Activated T-cell treated with anti-CD3 and anti-CD28 coated beads for 4 hours (primary cell): ENCODE results near the gene SOX2.

Source experiments
- DNase-seq: peaks from one replicate; pipeline ENCODE4 v3.0.0-alpha.2; 2020

SOX2 gene

DNA sequence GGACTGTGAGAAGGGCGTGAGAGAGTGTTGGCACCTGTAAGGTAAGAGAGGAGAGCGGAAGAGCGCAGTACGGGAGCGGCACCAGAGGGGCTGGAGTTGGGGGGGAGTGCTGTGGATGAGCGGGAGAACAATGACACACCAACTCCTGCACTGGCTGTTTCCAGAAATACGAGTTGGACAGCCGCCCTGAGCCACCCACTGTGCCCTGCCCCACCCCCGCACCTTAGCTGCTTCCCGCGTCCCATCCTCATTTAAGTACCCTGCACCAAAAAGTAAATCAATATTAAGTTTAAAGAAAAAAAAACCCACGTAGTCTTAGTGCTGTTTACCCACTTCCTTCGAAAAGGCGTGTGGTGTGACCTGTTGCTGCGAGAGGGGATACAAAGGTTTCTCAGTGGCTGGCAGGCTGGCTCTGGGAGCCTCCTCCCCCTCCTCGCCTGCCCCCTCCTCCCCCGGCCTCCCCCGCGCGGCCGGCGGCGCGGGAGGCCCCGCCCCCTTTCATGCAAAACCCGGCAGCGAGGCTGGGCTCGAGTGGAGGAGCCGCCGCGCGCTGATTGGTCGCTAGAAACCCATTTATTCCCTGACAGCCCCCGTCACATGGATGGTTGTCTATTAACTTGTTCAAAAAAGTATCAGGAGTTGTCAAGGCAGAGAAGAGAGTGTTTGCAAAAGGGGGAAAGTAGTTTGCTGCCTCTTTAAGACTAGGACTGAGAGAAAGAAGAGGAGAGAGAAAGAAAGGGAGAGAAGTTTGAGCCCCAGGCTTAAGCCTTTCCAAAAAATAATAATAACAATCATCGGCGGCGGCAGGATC is at the start of gene SOX2:
Gene SOX2 (plus strand): TSS at position 601 of the 811 bp plus-strand sequence. CDS start 436 bp downstream, outside the sequence.
- DNase-seq = peak; percentile 13

DNA sequence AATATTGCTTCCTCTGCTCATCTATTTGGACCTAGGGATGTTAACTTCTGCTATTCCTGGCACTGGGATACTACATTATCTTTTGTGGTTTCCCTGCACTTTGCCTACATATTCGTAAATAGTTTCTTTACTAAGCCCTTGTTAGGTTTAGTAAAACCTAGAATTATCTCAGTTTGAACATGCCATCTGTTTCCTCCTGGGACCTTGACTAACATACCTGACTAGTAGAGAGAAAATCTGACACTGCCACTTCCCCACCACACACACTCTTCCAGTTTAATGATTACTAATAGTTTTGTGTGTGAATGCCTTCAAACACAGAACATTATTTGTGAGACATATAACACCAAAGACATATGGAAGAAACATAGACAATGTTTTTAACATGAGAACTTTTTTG is 28.2 kb upstream of the SOX2 start:
- no peak for DNase-seq

DNA sequence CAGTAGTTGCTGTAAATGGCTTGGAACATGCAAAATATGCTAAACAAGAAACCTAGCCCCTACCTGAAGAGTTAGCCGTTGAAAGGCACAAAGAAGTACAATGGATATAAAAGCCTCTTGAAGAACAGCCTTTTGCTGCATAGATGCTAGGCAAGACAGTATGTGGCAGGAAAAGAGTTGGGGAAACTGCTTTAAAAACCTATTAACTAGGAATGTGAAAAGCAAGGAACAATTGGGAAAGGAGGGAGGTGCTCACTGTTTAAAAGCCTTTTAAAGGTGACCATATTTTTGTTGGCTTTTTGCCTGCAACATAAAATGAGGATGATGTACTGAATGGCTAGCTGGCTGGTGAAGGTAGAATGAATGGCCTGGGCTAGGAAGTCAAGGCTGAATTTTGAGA is 24.5 kb upstream of the SOX2 start:
- DNase-seq = no peak

DNA sequence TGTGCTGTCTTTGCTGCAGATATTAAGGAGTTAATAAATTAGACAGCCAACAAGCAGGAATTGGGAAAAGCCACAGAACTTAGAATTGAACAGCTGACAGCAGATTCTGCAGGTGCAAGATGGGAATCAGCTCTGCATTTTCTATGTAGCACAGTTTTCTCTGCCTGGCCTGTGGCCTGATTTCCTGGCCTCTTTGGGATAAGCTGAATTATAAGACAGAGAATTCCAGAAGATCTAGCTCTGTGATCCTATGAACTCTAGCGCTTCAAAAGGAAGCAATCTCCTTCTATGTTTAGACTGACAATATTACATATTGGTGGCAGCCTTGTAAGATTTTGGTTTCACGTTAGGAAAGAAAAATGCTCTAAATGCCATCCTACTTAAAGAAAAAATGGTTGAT is 24.0 kb upstream of the SOX2 start:
- no peak for DNase-seq

DNA sequence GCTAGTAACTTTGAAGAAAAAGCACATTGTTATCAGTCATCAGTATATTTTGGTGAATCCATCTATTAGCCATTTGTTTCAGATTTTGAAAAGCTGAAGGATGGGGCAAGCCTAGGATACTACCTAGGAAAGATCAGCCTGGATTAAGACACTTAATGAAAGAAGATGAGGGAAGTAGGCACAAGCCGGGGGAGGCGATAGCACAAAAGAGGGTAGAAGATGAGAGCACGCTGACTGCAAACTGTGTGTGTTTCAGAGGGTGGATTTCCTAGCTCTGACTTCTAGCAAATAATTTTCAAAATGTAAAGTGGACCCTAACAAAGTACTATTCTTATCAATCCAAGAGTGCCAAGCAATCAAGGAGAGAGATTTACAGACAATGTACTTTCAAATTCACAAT is 22.2 kb upstream of the SOX2 start:
- DNase-seq = no peak

DNA sequence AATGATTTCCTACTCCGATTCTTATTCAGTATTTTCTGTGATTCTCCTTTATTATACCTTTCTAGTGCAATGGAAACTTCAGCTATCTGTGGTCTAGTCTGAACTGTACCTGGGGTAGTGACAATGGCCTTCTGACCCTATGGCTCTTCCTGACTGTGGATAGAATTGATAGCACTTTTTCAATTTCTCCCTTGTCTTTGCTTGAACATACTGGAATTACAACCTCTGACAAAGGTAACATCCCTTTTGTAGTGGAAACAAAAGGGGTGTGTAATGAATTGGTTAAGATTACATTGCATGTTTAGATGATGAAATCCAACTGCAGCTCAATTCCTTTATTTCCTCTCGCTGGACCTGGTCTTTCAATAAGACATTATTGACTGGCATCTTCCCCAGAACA is 21.0 kb upstream of the SOX2 start:
- DNase-seq = no peak

DNA sequence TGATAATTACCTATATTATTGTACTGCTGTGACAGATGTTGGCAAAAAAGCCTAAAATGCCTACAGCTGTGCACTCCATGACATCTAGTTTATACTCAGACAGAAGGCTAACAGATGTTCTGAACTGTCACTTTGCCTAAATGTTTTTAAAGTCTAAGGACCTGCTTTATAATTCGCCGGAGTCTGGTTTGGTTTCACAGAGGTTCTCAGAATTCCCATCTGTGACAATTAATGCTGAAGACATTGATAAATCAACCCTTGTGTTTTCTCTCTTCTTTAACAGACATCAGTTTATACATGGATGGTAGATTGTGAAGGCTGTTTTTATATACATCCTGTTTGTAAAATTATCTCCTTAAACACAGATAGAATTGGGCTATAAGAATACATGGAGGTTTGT is 19.8 kb upstream of the SOX2 start:
- DNase-seq = no peak

DNA sequence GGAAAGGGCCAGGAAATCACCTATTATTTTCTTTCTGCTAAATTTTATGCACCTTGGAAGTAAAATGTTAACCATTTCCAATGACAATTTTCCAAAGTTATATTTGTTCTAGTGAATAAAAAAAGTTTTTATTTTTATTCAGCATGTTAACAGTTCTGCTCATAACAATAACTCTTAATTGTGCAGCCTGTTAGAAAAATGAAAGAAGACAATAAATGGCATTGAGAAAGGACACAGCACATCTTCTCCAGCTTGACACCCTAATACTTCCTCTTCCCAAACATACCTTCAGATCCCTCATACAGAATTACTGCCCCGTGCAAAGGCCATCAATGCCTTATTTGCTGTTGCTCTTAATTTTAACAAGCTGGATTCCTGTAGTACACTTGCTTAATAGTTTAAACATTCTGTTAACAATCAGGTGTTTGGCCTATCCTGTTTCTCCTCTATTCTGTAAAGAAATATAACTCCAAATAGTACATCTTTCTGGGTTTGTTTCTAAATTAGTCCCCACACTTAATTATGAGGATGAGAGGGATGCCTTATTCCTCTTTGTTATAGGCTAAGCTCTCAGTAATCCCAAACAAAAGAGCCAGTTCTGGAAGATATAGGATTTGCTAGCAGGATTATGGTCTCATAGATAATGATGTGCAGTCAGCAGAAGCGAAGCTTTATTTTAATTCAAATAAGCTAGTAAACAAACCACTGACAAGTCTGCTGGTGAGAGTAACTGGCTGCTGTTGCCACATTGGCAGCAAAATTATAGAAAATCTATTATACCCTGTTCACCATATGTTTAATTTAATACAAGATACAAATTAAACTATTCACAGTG is 19.2 kb upstream of the SOX2 start:
- no peak for DNase-seq

DNA sequence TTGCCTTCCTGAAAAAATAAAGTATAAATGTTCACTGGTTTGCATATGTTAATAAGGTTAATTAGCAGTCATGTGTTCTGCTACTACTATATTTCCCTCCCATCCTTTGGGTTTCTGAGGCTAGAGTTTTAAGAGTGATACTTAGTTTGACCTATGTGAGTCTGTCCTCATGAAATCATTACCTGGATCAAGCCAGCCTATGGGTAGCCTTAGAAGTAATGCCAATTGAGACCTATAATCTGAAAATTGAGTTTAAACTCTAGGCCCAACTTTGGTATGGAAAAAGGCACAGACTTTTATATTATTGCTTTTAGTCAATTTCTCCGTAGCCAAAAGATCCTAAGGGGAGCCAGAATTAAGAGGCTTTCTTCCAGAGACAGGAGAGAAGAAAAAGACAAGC is 18.4 kb upstream of the SOX2 start:
- DNase-seq = no peak

DNA sequence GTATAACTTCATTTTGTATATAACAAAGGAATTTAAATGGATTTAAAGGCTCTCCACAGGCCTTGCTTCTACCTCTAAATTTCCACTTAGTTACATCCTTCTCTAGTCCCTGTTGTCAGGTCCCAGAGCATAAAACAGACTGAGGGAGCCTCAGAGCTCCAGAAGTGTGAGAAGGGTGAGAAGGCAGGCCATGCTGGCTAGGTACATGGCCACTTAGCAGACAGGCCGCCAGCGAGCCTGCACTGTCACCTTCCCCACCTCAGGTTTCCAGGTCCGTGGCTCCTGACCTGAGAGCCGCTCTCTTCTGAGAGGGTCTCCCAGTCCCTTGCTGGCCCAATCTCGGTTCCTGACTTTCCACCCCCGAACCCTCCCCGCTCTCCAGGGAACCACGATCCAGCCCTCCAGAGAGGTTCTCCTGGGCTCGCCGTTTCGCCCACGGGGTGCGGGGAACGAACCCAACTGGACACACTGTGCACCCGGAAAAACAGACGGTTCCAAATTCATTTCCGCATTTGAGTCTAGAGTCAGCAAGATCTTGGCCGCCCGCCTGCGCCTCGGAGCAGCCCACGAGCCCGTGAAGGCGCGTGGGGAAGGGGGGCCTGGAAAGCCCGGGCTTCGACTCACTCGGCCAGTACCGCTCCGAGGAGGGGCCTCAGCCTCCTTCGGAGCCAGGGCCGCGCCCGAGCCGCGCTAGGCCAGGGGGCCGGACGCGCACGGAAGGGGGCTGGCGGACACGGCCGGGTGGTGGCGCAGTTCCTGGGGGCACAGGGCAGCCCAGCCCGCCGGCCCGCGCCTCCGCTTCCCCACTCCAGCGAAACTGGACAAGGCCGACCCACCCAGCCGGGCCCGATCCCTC is 16.7 kb upstream of the SOX2 start:
- no peak for DNase-seq

DNA sequence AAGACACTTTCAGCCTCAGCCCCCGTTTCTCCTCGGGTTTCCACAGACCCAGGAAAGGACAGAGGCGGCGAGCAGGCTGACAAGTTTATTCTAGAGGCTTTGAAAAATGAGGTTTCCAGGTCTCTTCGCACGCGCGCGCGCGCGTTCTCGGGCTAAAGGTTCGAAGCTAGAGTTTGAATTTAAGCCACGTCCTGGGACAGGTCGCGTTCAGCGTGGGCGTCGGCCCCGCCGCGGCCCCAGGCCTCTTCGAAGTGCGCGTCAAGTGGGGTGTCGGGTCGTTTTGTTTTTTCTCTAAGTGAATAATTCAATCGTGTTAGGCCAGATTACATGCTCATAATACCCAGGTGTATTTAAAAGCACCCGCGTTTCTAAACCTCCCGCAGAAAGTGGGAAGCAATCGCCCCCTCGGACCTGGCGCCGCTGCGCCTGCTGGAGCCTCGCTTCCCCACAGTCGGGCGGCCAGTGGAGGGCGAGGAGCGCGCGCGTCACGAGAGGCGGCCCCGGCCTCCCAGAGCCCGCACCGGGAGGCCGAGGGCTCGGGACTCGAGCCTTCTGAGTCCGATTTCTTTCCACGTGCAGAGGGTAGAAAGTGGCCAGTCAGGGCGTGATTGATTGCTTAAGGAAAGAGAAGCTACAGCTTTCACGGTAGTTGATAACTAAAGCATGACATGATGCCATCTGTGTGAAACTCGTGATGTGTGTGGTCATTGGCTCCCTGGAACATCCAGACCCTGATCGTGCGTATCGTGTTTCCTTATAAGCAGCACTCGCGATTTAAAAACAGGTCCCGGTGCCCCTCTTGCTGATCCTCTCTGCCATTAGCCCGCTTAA is 15.8 kb upstream of the SOX2 start:
- no peak for DNase-seq

DNA sequence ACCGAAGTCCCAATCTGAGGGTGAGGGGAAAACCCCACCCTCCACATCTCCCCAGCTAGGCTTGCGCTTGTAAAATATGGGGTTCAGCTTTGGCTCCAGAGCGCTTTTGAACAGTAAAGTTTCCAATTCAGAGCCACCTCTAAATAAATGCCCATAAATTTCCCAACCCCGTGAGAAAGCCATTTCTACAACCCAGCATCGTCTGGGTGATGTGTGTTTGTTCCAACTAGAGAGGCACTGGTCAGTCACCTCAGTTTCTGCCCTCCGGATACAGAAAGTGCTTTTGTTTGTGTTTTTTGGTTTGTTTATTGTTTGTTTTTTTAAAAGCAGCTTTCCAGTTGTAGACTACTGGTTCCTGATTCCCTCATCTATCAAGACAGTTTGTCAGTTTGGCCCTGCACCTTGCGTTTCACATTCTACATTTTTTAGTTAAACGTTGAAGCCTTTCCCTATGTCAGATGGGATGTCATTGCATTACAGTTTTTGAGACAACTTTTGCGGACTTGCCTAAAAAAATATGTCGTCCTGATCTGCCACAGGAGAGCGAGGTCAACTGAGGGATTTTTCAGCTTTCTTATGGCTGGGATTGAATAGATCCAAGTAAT is 15.0 kb upstream of the SOX2 start:
- no peak for DNase-seq

DNA sequence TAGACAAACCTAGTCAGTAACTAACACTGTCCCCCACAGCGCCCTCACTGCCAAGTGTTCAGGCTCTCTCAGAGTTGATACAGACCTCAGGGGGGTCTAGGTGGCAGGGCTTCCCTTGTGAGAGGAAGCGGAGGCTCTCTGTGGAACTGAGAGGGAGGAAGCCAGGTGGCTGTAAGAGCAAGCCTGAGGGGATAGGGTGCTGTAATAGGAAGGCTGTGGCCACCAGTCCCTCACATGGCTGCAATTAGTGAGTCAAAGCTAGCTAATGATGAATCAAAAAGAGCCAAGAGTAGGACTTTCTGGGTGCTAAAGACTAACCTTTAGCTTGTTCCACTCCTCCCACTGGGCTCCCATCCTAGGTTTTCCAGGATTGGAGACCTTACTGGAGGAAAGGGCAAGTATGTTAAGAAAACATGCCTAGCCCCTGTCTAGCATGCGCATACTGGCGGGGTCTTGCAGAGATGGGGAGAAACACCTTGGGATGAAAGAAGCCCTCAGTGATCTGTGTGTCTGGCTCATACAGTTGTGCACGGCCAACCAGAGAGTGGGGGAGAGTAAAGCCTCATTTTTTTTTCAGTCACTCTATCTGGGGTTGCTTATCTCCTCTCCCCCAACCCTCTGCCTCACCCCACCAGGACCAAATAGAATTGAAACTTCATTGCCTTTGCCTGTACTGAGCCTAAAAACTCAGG is 13.3 kb upstream of the SOX2 start:
- no peak for DNase-seq

DNA sequence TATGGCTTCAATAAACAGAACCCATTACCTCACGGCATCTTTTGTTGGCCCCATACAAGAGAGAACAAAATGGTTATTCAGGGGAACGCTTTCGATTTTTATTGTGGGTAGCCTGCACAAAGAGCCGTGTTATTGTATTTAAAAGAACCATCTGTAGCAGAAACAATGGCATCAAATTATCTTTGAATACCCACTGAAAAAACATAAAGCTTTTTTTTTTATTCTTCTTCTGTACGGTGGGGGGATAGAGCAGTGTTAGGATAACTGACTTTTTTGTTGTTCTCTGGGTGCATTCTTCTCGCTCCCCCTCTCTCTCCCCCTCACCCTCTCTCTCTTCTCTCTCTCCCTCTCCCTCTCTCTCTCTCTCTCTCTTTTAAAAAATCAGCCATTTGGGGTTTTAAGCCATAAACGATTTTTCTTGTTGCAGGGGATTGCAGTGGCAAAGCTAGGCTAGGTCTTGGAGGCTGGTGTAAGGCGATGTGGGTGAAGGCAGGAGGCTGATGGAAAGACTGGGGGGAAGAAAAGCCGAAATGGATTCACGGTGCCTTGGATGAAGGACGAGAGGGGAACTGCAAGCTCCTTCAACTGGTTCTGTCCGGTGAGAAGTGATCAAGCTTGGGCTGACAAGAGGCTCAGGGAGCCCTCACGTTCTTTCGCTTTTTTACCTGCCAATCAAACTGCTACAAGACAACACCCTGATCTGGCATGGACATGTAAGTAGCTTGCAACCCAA is 12.4 kb upstream of the SOX2 start:
- DNase-seq = no peak

DNA sequence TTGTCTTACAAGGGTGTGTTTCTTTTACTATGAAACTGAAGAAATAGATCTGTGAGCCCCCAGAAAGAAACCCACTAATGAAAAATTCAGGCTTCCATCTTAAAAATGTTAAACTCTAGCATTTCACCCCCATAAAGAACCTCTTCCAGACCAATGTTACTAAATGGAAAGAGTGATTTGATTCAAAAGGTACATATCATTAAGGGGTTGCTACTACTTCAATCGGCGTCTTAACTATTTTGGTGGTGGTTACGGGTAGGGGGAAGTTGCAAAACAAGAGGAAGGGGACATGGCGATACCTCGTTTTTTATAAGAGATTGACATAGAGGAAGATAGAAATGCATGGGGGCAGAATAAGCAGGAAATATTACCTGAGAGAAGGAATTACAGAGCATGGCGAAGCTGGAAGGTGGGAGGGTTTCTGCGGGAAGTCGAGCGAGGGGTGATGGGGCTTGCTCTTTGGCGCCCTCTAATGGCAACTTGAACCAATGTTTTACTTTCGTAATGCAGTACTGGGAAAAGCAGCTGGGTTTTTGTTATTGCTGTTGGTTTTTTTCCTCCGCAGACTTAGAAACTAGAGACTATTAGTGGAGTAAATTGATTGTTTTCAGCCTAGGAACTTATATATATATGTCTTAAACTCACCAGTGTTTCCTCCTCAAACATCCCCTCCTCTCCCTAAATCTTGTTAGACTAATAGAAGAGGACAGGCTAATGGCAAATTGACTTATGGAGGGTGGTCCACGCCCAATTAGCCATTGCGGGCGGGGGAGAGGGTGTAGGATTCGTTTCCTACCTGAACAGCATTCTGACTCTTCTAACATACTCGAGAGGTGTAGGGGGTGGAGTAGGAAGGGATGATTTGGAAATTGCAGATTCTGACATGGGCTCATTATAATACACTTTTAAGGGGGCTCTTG is 11.3 kb upstream of the SOX2 start:
- DNase-seq = peak; percentile 28

DNA sequence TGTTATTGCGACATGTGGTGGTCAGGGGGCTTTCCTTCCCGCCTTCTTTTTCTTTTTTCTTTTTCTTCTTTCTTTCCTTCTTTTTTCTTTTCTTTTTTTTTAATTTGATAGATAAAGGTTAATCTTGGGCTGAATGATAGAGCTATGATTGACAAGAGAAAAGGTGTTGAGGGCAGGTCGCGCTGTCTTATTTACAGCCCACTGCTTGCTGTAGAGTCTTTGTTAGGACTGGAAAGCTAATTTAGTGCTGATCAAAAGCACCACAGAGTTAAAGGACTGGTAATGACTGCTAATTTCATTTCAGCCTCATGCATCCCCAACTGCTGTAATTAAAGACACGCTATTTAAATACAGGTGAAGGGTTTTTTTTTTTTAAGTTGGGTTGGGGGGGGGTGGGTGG is 10.6 kb upstream of the SOX2 start:
- no peak for DNase-seq

DNA sequence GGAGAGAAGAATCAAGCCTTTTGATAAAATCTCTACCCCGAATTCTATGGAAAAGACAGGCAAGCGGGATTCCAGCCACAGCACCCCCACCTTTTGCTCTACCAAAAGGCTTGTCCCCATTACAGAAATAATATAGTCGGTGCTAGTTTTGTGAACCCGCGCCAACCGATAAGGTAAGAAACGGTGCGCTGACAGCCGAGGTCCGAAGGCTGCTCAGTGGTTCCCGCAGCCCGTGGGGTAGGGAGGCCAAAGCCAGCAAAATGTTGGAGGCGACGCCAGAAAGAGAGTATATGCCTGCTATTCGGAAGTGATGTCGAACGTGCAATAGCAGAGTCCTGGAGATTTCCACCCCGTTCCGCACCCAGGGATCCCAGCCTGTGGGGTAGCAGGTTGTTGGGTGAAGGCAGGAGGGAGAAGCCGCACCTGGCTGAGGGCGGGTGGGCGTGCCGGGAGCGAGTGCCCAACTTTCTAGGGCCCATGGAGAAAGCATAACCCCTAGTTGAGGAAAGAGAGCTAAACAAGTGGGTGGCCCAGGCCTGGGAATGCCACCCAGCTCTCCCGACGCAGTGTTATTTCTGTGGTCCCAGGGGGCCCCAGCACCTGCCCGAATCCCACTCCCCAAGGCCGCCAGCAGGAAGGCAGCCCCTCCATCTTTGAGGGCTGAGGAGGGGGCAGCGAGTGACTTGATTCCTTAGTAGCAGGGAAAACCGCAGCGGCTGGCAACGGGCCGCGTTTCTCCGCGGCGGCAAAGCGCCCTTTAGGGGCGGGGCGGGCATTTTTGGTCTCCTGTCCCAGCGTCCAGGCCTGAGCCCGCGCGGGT is 7.9 kb upstream of the SOX2 start:
- DNase-seq = no peak

DNA sequence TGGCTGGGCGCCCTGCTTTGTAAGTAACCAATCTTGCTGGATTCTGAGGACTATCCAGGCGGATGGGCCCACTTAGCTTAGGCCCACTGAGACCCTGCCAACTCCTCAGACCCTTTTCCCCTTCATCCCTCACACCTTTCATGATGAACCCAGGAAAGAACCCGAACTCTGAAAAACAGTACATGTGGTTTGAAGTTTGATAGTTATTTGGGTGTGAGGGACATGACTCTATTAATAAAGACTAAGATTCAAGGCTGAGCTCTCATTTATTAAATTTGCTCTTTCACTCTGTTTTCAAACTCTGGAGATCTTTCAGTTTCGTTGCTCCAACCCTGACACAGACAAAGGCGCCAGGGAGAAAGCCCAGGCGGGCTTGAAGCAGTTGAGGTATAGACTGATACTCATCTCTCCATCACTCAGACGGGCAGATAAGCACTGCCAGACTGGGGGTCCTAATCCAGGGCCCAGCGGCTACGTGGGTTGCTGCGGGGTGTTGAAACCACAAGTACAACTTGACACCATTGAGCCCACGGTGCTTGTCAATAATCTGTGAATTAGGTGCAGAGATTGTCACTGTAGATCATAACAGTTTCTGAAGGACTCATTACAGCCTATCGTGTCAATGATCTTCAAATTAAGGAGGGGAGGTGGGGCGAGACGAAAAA is 7.2 kb upstream of the SOX2 start:
- no peak for DNase-seq
